HT-29 (cell line): ENCODE results near the gene ARHGAP4. TPM values are rescaled to one million over a fixed set of nuclear protein-coding genes. Genes with fewer than 3 reads are reported as not detected.

Source experiments
- DNase-seq: peaks from one replicate; pipeline ENCODE4 v3.0.0-alpha.2; 2015; ENCODE audit warnings: low spot score
- total RNA-seq: library from RNA; depleted of rRNA; stranded (reverse); fragments of >200 nt; shearing (Covaris generic); gene quantifications from 2 replicates; pipeline ENCODE4 v1.2.3, GENCODE V29; 2014

The ARHGAP4 gene
- total RNA-seq, 1 experiment from 2014 or later = 6.5 TPM

DNA sequence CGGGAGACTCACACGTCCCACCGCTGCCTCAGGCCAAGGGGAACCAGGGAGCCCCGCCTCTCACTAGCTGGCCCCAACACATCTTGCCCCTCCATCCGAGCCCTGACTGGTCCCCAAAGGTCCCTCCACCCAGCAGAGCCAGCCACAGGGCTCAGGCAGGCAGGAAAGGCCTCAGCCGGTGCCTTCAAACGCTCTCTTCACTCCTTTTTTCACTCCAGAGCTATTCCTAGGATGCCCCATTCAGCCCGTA is 1.5 kb upstream of the ARHGAP4 start:
- DNase-seq = no peak

- DNase-seq = no peak
Observed at GRCh38 chrX:153926858-153927671, 1.0 kb upstream of the ARHGAP4 start.

DNA sequence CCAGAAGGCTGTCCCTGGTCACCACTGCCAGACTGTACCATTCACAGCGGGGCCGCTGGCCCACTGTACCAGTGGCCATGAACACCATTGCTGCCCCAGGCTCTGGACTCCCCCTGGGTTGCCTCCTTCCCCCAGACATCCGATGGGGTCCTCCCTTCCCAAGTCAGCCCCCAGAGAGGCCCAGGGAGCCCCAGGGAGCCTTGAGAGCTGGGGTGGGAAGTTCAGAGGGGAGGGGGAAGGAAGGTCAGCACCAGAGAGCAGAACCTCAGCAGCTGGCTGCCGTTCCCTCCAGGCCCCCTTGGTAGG is 441 bp upstream of the ARHGAP4 start:
- no peak for DNase-seq

GRCh38 chrX:153925387-153925738 is 701 bp downstream of the ARHGAP4 start:
- no peak for DNase-seq

DNA sequence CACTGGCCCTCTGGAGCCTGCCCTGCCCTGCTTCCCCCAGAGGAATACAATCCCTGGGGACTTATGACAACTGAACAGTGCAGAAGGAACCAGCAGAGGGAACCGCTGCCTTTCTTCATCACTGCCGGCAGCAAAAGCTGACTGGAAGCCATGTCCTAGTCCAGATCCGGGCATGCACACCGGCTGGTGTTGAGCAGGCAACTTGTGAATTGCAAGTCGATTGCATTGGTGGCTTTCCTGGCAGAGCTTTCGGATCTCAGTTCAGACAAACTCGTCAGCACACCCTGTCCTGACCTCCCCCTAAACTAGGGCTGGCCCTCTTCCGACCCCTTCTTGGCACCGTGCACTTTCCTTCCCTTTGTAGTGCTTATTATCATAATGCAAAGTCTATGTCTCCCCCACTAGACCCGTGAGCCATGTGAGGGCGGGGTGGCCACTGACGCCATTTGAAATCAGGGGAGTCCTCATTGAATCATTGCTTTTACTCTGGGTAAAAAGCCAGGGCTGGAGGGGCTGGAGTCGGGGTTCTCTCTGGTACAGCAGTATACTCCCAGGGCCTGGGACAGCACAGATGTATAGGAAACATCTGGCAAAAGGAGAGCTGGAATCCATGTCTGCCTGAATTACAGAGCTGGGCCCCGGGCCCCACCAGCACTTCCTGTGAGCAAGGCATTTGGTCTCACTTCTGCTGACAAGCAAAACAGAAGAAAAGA is 1.8 kb downstream of the ARHGAP4 start:
- DNase-seq = peak; percentile 62

DNA sequence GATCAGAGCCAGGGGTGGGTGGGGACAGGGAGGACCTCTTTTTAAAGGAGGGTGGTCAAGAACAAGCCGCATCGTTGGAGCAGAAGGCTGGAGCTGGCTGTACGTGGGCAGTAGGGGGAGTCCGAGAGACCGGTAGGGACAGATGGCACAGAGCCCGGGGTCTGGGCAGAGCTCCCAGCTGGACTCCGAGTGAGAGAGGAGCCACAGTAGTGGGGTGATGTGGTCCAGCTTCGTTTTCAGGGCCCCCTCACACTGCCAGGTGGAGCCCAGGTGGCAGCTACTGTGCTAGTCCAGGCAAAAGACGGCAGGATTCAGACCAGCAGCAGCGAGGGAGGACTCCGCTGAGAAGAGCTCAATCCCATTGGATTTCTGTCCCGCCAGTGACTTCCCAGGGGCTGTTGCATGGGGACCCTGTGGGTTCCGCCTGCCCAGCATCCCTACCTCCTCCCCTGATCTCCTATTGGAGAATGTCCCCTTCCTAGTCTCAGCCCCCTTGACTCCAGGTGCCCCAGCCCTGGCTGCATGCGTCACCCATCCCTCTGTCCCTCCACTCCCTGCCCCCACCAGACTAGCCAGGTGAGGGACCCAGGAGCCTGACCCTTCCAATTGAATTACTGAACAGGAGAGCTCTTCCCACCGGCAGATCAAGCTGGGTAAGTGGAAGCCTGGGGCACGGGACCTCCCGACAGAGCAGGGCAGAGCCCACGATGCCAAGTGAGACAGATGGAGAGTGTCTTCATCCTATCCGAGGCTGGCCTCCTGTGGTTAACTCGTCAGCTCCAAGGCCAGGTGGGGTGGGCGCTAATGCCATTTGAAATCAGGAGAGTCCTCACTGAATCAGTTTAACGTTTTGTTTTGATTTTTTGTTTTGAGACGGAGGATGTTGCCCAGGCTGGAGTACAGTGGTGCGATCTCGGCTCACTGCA is 2.9 kb downstream of the ARHGAP4 start:
- peak; percentile 74 for DNase-seq

DNA sequence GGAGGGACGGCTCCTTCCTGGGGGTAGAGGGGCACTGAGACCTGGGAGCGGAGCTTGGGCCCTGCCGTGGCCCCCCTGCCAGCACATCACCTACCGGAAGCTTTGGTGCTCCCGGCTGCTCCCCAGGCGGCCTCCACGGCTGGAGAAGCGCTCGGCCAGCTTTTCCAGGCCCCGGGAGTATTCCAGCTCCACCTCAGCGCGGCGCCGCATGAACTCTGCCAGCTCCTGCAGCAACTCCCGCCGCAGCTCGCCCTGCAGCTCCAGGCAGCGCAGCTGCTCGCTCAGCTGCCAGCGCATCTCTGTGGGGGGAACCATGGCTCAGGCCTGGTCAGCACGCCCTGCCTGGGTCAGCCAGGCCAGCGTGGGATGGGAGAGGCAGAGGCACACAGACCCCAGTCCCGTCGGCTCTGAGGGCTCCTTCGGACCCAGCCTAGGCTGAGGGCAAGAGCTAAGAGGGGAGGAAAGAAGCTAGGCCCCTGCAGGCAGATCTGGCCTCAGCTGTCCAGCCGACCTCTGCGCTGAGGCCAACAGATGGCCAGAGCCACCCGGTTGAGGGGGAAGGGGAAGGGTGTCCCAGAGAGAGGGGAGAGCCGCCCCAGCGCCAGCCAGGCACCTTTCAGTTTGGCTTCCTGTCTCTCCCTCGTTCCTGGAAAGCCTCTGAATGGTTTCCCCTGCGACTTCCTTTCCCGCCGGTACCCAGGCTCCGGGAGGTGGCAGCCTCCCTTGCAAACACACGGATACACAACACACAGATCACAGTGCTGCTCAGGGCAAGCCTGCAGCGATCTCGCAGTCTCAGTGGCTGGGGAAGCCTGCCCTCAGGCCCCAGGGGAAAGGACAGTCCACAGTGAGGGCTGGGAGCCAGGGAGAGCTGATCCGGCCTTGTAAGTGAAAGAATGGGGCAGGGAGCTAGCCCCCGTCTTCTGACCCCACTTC is 4.3 kb downstream of the ARHGAP4 start:
- no peak for DNase-seq

DNA sequence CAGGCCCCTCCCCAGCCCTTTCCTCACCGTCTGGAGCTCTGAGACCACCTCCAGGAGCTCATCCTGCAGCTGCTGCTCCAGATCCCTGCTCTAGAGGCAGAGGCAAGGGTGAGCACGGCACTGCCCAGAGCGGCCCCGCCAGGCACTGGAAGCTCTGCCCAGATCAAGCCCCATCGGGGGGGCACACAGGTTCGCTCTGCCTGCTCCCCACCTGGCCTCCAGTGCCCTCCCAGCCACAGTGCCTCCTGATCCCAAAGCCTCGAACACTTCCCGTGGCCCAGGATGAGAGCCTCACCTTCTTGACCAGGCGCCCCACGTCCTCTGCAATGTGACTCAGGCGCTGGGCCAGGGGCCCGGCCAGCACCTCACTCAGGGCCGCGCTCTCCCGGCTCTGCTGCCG is 5.0 kb downstream of the ARHGAP4 start:
- DNase-seq = no peak

DNA sequence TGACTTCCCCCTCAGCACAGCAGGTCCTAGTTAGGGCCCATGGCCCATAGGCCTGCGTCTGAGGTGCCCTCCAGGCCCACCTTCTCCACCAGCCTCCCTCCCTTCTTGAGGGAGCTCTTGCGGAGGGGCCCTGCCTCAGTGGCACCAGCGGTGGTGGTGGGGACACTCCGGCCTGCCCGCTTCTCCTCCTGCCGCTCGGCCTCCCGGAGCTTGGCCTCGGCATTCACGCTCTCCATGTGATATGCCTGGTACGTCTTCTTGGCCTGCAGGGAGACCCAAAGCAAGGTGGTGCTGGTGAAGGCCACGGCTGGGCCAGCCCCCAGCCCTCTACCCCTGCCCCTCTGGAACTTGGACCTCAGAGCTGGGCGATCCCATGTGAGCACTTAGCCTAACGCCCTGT is 5.5 kb downstream of the ARHGAP4 start:
- no peak for DNase-seq

DNA sequence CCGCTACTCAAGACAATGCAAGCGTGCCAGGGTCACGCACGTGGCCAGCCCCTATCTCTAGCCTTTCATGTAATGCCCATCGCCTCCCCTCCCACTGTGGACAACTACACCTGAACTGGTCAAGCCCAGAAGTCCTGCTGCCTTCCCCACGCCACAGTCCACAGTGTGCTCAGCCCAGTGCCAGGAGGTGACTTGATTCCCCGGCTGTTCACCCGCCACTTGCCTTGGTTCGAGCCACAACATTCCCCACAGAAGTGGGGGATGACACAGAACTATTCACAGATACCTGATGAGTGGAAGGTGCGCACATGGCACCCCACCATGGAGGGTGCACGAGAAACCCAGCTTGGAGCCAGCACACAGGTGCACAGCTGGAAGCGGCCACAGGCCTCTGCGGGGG is 6.8 kb downstream of the ARHGAP4 start:
- no peak for DNase-seq

- no peak for DNase-seq
Observed at GRCh38 chrX:153917869-153918268, 8.2 kb downstream of the ARHGAP4 start.

- DNase-seq = no peak
Observed at GRCh38 chrX:153913701-153914100, 12.4 kb downstream of the ARHGAP4 start.

- no peak for DNase-seq
Observed at GRCh38 chrX:153913211-153913610, 12.9 kb downstream of the ARHGAP4 start.

DNA sequence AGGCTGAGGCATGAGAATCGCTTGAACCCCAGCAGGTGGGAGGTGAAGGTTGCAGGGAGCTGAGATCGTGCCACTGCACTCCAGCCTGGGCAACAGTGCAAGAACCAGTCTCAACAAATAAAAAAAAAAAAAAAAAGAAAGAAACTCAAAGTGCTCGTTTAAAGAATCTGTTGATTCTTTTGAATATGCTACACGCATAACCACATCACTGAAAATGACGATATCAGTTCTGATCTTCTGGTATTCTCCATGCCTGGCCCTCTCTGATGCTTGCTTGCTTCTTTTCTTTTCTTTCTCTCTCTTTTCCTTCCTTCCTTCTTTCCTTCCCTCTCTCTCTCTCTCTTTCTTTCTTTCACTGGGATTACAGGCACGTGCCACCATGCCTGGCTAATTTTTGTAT is 14.3 kb downstream of the ARHGAP4 start:
- no peak for DNase-seq

DNA sequence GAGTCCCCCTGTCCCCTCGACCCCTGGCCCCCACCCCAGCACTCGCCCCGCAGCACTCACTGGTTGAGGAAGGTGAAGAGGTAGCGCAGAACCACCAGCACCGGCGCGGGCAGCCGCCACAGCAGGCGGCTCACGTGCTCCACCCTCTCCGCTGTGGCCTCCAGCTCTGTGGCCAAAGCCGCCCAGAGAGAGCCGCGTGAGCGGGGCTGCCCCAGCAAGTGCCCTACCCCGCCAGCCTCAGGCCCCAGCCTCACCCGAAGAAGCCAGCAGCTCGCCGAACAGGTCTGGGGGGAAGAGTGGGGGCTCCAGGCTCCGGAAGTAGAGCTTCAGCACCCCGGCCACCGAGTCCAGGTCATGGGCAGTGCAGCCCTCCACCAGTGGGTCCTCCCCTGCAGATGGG is 15.6 kb downstream of the ARHGAP4 start:
- no peak for DNase-seq

DNA sequence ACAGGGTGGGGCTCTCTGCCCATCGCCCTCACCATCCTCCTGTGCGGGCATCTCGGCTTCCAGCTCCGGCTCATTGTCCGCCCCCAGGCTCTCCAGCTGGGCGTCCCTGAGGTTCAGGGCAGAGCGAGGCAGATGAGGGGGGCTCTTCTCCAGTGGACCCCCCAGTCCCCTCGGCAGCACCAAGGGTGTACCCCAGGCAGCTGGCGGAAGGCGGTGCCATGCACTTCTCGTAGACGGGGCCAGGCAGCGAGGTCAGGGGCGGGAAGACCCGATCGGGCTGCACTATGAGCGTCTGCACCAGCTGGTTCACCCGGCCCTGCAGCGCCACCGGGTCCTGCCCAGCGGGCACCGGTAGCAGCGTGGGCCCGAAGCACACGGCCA is 16.1 kb downstream of the ARHGAP4 start:
- no peak for DNase-seq

DNA sequence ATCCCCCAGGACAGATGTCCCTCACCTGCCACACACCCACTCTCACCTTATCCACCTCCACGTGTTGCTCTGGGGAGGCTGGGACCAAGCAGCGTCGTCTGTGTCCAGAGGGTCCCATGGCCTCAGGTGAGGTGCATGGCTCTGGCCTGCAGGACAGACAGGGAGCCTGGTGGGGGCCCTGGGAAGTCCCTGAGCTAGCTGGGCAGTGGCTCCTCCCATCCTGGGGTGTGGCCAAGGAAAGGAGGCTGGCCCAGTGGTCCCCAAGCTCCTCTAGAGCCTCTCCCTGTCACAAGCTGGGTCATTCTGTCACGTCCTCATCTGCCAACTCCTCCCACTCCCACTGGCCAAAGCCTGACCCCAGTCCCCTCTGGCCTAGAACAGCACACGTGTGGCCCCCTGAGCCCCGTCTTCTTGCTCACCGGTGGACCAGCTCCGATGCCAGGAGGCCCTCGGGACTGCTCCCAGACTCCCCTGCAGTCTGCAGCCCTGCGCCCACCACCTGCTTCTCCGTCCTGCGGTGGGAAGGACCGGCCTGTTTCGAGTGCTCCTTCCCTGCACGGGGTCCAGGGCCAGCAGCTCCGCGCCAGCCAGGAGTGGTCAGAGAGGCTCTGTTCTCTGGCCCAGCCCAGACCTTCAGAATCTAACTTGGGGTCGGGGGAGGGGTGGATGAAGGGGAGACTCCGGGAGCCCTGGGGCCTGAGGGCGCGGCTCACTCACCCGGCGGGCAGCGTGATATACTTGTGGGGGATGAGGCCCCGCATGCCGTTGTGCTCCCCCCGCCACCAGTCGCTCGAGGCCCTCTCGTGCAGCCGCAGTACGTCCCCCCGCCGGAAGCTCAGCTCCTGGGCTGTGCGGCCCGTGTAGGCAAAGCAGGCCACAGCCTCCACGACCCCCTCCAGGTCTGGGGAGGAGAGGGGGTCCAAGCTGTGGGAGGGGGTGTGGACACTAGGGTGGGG is 16.8 kb downstream of the ARHGAP4 start:
- peak; percentile 47 for DNase-seq

GRCh38 chrX:153908219-153908860 is 17.7 kb downstream of the ARHGAP4 start:
- no peak for DNase-seq

DNA sequence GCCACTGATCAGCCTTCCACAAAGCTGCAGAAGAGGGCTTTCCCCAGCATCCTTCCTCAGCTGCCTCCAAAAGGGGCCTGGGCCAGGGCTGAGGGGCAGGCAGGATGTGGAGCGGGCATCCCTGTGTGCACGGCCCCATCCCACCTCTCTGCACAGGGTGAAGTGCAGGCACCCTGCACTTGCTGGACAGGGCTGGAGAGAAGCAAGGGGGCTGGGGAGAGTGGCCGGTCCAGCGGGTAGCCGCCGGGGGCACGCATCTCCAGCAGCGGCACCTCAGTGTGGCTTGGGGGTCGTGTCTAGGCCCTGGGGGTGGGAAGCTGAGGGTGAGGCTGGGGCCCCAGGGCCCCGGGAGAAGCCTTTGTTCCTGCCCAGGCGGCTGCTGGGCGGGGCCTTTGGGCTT is 18.6 kb downstream of the ARHGAP4 start:
- no peak for DNase-seq
